Measurements from ENCODE around the gene PLA2G12A. TPM values are rescaled to one million over a fixed set of nuclear protein-coding genes. Genes with fewer than 3 reads are reported as not detected.
A peak's percentile ranks its signal among the peaks of the same experiment; 100 is the strongest.

The PLA2G12A gene
- total RNA-seq, 4 donors from 2014 or later = 16.6 to 110 (median 27.1) TPM

- H3K4me3 ChIP-seq = peak overlapping the region; percentile 56 to 77
- no peaks in the 10 kb centered on the region for H3K9me3 ChIP-seq
- H3K27ac ChIP-seq = peak overlapping the region; percentile 4 to 91 (median 90)
- ATAC-seq = no peak
- WGBS, 2 donors (ENCODE audit: low coverage in 1 of 2) = 15 to 21% methylated on average over 6 to 10 of the region's 11 CpGs
- TF ChIP-seq POLR2A (IDR thresholded peaks at IDR 0.05) = no peak
- TF ChIP-seq EP300 (IDR thresholded peaks at IDR 0.05) = no peak
- TF ChIP-seq POLR2AphosphoS5 (IDR thresholded peaks at IDR 0.05) = no peak
- no peak for TF ChIP-seq CTCF (IDR thresholded peaks at IDR 0.05)
- H3K36me3 ChIP-seq = peaks cover 0 to 5% of the 10 kb centered on the region in 2 donors
- H3K4me1 ChIP-seq = peaks cover 3 to 23% (median 9%) of the 10 kb centered on the region in 3 donors
- H3K27me3 ChIP-seq = no peaks in the 10 kb centered on the region
Measured at GRCh38 chr4:109703664-109704361, 26.1 kb downstream of the PLA2G12A start.

GRCh38 chr4:109702950-109703663 lies 26.8 kb downstream of the PLA2G12A start, which contains the start of gene CASP6:
CASP6 (minus strand) TSS chr4:109703445; CDS start chr4:109703395, 50 bp downstream.
- H3K27me3 ChIP-seq = no peaks in the 10 kb centered on the region
- peak within 1 kb of the TSS; percentile 4 to 91 (median 90) for H3K27ac ChIP-seq
- H3K4me3 ChIP-seq = peak within 1 kb of the TSS; percentile 56 to 77
- TF ChIP-seq EP300 (IDR thresholded peaks at IDR 0.05) (peak; percentile 24), CTCF (IDR thresholded peaks at IDR 0.05) (peak; percentile 47 to 83 (median 67)), POLR2AphosphoS5 (IDR thresholded peaks at IDR 0.05) (no peak), POLR2A (IDR thresholded peaks at IDR 0.05) (peak in 1 of 2 donors; percentile 51)
- H3K36me3 ChIP-seq = peaks cover 0 to 2% of the 10 kb centered on the region in 2 donors
- peak; percentile 94 for ATAC-seq
- WGBS, 2 donors (ENCODE audit: low coverage in 1 of 2) = 0% methylated on average over 1 to 10 of the region's 72 CpGs
- H3K9me3 ChIP-seq = no peaks in the 10 kb centered on the region
- H3K4me1 ChIP-seq = peaks cover 3 to 23% (median 9%) of the 10 kb centered on the region in 3 donors

- 54 to 56% methylated on average over 19 of the region's 21 CpGs for WGBS, 2 donors (ENCODE audit: low coverage in 1 of 2)
- H3K9me3 ChIP-seq = no peaks in the 10 kb centered on the region
- peaks cover 0 to 11% of the 10 kb centered on the region in 2 donors for H3K36me3 ChIP-seq
- H3K27me3 ChIP-seq = no peaks in the 10 kb centered on the region
- H3K4me3 ChIP-seq = peak overlapping the region; percentile 56 to 77
- H3K27ac ChIP-seq = peak overlapping the region in 3 of 4 donors; percentile 89 to 91 (median 90)
- peaks cover 3 to 23% (median 9%) of the 10 kb centered on the region in 3 donors for H3K4me1 ChIP-seq
- ATAC-seq = no peak
- TF ChIP-seq CTCF (IDR thresholded peaks at IDR 0.05) (no peak), POLR2A (IDR thresholded peaks at IDR 0.05) (no peak), EP300 (IDR thresholded peaks at IDR 0.05) (no peak), POLR2AphosphoS5 (IDR thresholded peaks at IDR 0.05) (no peak)
Measured at GRCh38 chr4:109701566-109702410, 28.1 kb downstream of the PLA2G12A start.

GRCh38 chr4:109699553-109700225 lies 30.2 kb downstream of the PLA2G12A start:
- no peak overlapping the region for H3K4me3 ChIP-seq
- TF ChIP-seq CTCF (IDR thresholded peaks at IDR 0.05) (no peak), EP300 (IDR thresholded peaks at IDR 0.05) (no peak), POLR2A (IDR thresholded peaks at IDR 0.05) (no peak), POLR2AphosphoS5 (IDR thresholded peaks at IDR 0.05) (no peak)
- no peak for ATAC-seq
- H3K9me3 ChIP-seq = no peaks in the 10 kb centered on the region
- peaks cover 3 to 23% (median 9%) of the 10 kb centered on the region in 3 donors for H3K4me1 ChIP-seq
- no peaks in the 10 kb centered on the region for H3K27me3 ChIP-seq
- H3K27ac ChIP-seq = no peak overlapping the region
- WGBS, 2 donors (ENCODE audit: low coverage in 1 of 2) = 84 to 97% methylated on average over 6 to 8 of the region's 8 CpGs
- H3K36me3 ChIP-seq = peaks cover 0 to 32% of the 10 kb centered on the region in 2 donors

Measured in gastroesophageal sphincter (tissue), 4 donors.